OCI-LY1 (cell line): Measurements from ENCODE around the gene DUSP16.

Experiments used
- CTCF ChIP-seq: fragments of 200-600 bp; sonication (generic), shearing (Covaris generic); IDR thresholded peaks from 2 replicates; pipeline ENCODE4 v1.5.1; 2017; ENCODE audit warnings: mild to moderate bottlenecking, antibody characterized with exemption, low read length, moderate library complexity, mixed read lengths
- EZH2 ChIP-seq: fragments of 200-600 bp; sonication (generic), shearing (Covaris generic); IDR thresholded peaks from 2 replicates; pipeline ENCODE4 v1.8.0; 2017; ENCODE audit warnings: borderline replicate concordance, mixed run types, mild to moderate bottlenecking, antibody characterized with exemption, low read length, moderate library complexity, mixed read lengths

DNA sequence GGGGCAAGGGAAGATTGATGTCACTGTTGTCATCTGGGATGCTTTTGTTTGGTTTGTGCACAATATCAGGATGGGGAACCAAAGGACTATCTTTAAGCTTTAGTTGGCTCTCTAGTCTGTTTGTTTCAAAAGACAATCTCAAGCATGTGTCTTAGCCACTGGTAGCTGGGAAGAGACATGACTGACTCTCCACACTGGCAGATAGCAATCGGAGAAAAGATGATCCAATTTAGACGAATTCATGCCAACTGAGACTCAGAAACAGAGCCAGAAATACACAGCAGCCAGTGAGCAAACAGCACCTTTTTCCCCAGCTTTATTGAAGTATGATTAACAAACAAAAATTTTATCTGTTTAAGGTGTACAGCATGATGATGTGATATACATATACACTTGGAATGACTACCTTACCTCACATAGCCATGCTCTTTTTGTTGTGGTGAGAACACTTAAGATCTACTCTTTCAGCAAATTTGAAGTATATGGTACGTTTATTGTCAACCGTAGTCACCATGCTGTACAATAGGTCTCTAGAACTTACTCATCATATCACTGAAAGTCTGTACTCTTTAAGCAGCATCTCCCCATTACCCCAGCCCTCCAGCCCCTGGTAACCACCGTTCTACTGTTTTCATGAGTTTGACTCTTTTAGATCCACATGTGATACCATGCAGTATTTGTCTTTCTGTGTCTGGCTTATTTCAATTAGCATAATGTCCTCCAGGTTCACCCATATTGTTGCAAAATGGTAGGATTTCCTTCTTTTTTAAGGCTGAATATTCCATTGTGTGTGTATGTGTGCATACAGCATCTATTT is 50.6 kb downstream of the DUSP16 start:
- TF ChIP-seq CTCF = no peak
- TF ChIP-seq EZH2 = no peak
